ENCODE measurements around the gene NCOA3.

Gene NCOA3

DNA sequence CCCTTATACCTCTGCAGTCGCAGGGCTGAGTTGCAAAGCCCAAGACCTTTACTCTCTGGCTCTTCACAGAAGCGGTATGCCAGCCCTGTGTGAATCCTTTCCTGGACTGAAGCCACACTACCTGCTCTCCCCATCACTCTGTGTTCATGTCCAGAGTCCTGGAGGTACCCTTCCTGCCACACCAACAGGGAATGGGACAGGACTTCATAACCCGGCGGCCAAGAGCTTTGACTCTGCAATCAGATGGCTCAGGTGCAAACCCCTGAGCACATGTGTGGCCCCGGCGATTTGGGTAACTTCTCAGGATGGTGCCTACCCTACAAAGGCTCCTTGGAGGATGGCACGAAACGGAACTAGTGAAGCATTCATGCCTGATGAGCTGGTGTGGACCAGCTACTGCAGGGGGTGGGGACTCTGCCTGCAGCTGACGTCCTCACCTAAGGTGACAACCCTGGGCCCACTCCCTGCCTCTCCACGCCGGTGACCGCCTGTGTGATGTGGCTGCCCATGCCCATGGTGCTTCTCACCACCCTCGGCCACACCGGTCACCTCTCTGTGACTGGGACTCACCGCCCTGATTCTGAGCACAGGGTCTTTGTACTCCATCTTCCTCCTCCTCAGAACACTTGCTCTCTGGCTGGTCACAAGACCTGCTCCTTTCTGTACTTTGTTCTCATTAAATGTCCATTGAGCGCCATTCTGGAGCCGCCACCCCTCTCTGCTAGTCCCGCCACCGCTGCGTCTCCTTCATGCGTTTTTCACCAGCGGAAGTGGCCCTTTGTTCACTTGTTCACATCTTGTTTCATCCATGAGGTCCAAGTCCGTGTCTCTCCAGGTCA, 166.8 kb downstream of the NCOA3 start:
- DNase-seq: no peak

DNA sequence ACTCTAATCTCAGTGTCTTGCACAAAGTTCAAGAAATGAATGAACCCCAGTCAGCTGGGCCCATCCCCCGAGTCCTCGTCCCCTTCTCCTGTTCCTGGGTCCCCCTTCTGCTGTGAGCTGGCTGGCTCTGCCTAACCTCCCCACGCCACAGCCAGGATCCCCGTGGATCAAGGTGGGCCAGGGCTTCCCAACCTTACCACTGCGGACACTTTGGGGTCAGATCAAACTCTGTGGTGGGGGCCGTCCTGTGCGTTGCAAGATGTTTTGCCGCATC, 167.4 kb downstream of the NCOA3 start:
- no peak for DNase-seq

DNA sequence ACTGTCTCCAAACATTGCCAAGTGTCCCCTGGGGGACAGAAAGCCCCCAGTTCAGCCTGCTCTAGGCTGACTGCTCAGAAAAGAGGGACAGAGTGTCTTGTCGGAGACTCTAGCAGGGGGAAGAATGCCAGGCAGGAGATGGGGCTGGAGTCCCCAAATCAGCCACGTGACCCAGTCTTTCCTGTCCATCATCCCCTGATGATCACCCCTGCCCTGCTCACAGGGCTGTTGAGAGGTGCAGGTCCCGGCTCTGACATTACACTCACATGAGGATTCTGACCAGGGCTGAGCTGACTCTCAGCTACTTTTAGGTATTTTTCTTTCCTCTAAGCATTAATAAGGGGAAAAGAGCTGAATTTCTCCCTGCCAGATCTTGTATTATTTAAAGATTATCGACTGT, 167.8 kb downstream of the NCOA3 start:
- no peak for DNase-seq

DNA sequence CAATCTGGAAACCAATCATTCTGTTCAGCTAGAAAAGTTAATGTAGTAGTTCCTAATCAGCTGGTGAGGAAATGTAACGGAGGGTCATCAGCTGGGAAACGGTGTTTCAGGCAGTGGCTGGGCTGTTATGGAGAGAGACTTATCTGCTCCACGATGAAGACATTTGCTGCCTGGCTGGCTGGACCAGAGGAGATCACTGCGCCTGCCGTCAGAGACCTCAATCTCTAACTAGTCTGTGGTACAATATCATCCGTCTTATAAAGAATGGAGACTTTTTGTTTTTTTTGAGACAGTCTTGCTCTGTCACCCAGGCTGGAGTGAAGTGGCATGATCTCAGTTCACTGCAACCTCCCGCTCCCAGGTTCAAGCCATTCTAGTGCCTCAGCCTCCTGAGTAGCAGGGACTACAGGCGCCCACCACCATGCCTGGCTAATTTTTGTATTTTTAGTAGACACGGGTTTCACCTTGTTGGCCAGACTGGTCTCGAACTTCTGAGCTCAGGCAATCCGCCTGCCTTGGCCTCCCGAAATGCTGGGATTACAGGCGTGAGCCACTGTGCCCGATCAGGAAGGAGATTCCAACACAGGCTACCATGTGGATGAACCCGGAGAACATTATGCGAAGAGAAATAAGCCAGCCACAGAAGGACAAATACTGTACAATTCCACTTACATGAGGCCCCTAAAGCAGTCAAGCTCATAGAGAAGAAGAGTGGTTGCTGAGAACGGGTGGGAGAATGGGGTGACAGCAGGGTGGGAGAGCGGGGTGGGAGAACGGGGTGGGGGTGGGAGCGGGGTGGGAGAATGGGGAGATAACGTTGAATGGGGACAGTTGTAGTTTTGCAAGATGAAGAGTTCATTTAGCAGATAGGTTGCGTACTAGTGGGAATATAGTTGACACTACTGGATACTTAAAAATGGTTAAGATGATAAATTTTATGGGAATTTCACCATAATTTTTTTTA, 168.5 kb downstream of the NCOA3 start:
- no peak for DNase-seq

DNA sequence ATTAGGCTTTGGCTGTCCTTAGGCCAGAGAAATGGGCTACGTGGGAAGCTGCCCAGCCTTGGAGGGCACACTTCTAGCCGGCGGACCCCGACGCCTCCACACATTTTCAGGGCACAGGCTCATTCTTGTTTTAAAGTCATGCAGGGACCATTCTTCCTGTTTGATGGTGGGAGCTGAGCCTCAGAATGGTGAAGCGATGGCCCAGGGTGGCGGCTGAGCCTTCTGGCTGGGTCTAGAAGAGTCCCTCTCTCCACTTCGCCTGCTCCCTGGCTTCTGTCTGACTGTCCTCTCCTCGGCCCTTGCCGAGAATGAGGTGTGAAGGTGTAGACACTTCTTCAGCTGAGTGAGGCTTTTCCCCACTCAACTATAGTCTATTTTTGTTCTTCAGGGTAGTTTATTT, 169.2 kb downstream of the NCOA3 start:
- no peak for DNase-seq

DNA sequence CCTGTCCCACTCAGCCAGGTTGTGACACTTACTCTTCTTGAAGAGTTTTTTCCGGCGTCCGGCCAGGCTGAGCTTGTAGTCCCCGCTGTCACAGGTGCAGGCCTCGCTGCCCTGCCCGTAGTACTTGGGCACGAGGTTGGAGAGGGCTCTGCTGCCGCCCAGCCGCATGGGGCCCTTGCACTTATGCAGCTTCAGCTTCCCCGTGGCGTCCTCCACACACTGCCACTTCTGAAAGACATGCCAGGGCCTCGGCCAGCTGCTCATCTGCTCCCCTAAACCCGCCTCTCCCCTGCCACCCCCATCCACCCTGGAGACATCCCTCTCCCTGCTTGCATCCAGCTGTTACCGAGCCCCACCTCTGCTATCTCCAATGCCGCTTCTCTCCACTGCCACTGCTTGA, 170.5 kb downstream of the NCOA3 start:
- DNase-seq: no peak

DNA sequence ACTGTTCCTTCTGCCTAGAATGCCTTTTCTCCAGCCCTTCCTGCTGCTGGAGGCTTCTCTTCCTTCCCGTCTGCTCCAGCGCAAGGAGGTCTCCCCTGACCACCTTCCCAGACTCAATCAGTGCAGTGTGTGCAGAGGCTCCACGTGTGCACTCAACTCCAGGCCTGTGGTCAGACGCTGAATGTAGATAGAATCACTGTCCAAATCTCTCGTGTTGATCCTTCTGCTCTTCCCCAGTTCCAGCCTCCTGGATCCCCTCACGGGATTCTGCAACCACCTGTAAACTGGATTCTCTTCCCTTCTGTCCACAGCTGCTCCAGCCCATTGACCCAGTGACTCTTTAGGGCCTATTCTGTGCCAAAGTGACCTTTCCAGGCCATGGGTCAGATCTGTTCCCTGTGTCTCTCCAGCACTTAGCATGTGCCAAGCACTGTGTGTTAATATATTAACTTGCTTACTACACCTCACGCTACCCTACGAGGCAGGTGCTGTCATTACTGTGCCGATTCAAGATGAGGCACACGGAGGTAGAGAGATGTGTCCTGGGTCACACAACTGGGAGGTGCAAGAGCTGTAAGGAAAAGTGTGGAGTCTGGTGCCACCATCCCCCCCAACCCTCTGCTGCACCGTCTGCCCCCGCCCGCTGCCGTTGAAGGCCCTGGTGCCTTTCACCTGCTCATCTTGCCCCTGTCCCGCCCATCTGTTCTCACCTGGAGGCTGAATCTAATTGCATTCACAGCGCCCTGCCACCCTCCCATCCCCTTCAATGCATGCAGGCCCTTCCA, 171.4 kb downstream of the NCOA3 start:
- no peak for DNase-seq

DNA sequence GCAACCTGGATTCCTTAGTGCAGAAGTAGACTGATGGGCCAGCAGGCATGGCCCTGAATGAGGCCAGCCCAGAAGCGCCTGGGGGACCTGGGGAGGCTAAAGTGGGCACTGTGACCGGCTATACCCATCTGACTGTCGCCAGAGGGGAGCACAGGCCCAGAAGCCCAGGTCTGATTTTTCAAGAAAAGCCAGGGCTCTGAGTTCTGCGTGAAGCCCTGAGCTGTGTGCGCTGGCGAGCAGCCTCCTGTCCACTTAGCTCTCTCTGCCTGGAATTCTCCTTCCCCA, 171.9 kb downstream of the NCOA3 start:
- no peak for DNase-seq

DNA sequence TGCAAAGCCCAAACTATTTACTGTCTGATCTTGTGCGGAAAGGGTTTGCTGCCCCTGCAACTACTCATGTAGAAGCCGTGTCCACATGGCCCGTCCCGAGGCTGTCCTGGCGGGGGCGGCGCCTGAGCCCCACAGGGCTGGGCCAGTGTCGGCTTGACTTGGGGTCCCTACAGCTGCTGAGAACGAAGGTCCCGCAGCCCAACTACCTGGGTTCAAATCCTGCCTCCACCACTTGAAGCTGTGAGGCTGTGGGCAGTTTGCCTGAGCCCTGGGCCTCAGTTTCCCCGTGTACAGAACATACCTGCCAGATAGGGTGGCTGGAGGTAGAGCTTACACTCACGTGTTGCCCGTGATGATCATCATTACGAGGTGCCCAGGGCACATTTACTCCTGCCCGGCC, 172.5 kb downstream of the NCOA3 start:
- DNase-seq: no peak

DNA sequence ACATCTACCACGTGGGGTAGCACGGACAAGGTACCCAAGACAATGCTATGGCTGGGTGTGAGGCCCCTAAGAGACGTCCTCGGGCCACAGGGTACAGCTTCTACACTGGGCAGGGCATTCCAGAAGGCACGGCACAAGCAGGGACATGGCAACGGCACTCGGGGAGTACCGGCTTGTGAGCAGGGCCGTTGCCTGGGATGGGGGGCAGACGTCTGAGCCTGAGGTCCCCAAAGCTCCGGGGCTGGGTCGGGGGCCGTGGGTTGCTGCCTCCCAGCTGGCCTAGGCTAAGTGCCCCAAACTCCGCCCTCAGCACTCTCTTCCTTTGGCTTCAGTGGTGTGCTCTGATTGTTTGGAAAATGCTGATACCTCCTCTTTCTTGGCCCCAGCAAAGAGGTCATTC, 173.0 kb downstream of the NCOA3 start:
- DNase-seq: no peak

DNA sequence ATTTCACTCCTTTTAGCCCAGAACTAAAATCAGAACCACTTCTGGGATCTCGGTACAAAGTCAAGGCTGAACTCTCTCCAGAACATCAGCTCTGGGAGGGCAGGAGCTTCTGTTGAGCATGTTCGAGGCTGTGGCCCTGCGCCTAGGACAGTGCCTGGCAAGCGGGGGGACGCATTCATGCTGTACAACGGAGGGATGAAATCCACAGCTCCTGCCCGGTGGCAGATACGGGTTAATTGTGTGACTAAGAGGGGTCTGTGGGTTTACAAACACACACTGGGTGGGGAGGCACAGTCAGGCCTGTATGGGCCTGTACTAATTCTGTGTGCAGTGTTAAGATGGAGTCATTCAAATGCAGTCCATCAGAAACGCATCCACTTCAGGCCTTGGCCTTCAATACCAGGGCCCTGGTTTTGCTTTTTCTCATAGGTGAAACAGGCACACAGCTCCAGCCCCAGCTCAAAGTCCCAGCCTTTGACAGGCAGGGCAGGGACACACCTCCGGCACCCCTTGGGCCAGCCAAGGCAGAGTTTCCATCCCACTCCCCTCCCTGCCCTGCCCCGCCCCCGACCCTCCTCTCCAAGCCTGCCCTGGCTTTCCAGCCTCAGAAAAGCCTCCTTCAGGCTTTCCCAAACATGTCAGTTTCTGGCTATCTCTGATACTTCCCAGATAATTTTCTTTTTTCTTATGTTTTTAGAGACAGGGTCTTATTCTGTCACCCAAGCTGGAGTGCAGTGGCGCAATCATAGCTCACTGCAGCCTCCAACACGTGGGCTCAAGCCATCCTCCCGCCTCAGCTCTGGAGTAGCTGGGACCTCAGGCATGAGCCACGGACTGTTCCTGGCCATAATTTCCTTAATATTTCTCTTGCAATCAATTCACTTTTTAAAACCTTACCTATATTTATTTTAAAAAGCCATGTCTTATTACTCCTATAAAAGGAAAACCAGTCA, 173.8 kb downstream of the NCOA3 start:
- DNase-seq: no peak

DNA sequence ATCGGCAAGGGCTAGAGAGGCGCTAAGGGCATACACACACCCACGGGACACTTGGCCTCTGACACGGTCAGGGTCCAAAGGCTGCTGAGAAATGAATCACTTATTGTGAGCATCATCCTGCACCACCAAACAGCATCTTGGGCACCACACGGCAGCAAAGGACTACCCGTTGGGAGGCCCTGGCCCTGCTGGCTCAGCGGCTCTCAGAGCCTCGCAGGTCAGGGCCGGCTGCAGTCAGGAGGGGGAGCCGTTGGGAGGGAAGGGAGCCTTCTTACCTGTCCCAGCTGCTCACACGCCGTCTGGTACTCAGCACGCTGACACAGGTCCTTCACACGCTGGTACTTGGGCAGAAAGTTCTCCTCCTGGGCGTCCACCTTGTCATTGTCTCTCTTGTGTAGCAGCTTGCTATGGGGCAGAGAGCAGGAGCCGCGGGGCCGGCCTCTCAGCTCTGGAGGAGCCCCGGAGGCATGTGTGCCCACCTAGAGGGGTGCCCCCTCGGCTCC, 174.6 kb downstream of the NCOA3 start:
- no peak for DNase-seq

DNA sequence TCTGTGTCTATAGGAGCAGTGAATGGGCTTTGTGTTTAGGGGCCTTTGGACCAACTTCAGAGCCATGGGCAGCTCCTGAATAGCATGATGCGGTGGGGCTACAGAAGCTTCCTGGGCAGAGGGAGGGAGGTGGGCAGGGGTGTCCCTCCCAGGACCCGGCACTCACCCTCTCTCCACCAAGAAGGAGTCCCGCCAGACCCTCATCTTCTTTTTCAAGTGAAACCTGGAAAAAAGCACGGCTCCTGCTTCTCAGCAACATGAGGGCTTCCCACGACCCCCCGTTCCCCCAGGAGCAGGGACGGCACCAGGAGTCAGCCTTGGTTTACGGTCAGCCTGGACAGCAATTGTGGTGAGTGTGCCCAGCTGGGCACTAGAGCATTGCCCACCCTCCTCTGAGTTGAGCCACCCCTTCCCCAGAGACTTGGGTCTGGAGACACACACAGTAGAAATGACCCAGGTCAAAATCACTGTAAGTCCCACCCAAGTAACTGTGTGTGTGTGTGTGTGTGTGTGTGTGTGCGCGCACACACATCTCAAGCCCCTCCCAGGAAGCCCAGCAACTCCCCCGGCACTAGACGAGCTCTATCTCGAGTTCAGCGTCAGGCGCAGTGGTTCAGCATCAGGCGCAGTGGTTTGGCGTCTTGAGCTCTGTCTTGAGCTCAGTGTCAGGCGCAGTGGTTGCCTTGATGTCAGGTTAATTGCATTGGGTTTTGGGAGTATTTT, 175.4 kb downstream of the NCOA3 start:
- no peak for DNase-seq

DNA sequence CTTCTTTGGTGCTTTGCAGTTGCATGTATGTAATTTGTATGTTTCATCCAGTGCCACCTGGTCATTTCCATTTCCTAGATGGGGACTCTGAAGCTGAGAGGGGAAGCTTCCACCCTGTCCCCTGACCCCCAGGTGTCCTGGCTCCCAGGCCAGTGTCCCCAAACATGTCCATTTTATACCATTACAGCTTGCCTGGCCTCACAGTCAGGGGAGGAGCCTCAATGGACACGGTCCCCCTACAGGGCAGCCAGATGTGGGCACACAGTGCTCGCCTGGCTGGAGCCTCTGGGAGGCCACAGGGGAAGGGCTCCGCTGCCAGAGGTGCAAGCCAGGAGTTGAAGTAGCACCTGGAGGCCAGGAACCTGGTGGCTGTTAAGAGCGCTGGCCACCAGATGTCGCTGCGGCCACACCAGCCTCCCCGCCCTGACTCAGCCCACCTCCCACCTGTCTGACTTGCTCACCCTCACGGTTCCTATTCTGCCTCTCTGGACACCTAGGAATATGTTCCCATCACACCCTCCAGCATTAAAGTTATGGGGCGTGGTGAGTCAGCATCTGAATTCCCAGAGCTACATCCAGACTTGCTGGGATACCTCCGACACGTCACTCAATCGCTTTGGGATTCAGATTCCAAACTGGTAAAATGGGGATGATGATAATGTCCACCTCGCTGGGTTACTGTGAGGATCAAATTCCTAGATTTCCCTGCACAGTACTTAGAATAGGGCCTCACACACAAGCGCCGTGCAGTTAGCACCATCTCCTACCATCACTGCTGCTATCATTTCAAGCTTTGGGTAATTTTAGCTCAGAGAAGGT, 176.2 kb downstream of the NCOA3 start:
- peak; percentile 70 for DNase-seq

DNA sequence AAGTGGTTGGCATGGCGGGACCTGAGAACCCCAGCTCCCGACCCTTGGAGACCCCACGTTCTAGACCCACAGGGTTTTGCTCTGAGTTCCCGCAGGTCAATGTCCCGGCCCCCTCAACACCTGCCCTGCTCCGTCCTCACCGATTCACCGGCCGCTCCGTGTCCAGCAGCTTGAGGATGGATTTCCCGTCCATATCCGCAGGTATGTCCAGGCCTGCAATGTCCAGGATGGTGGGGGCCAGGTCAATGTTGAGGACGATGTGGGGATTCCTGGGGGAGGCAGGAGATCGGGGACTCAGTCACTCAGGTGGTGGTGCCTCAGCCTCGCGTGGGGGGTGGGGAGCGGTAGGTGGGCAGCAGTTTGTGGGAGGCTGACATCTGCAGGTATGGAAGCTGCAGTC, 176.8 kb downstream of the NCOA3 start:
- DNase-seq: no peak

DNA sequence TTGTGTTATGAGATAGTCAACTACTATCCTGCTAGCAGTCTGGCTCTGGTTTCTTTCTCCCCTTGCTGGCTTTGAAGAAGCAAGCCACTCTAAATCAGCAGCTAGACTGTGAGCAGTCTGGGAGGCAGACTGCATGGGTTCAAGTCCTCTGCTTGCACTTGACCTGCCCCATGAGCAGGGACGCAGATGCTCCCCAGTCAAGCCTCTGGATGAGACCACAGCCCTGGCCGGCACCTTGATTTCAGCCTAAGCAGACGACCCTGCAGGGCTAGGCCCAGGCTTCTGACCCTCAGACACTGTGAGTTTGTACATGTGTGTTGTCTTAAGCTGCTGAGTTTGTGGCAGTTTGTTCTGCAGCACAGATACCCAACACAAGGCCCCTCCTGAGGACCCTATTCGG, 177.8 kb downstream of the NCOA3 start:
- no peak for DNase-seq

DNA sequence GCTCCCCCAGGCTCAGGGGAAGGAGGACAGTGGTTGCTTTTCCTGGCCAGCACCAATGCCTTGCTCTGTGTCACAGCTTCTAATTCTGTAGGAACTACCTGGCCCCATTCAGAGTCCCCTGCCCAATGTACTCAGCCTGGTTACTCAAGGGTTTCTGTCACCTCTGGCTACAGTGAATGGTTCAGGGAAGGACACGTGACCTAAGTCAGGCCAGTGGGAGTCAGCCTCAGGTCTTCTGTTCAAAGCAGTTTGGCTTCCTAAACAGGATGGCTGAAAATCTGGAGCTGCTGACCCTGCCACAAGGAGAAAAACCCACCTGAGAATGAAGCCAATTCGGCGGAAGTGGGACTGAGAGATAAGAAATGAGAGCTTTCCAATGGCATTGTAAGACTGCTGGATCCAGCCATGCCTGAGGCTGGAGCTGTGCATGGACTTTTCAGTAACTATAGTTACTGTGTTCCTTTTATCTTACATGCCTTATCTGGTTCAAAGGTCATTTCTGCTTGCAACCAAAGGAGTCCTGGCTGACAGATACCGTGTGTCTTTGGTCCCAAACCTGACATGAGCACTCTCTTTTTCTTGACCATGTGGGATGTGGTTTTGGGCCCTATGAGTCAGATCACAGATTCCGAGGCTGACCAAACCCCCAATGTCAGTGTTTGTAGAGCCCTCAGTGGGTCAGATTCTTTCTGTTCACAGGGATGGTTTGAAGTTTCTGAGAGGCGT, 179.3 kb downstream of the NCOA3 start:
- no peak for DNase-seq

DNA sequence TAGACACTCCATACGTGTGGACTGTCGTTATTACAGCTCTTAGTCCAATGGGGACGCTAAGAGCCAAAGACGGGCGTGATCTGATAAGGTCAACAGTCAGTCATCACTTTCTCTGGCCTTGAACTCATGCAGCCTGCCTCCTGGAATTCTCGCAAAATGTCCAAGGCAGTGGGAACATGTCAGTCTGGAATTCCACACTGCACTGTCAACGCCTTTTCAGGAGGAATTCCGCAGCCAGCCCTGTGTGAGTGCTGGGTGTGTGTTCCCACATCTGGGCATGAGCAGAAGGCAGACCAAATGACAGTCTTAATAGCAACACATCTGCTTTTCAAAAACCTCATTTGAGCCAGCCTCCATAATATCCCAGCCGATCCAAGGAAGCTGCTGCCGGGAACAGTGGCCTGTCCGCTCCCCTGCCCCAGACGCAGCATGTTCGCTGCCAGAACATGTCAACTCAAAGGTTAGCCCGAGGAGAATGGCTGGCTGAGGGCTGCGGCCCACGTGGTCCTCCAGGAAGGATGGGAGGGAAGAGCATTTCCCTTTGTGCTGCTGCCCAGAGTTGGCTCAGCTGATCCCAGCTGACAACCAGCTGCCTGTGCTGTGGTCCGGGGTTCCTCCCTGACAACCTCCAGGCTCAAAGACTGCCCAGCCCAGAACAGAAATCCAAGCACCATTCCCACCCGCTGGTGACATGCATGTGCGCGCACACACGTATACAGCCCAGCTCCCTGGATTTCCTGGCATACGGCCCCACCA, 180.5 kb downstream of the NCOA3 start:
- no peak for DNase-seq

DNA sequence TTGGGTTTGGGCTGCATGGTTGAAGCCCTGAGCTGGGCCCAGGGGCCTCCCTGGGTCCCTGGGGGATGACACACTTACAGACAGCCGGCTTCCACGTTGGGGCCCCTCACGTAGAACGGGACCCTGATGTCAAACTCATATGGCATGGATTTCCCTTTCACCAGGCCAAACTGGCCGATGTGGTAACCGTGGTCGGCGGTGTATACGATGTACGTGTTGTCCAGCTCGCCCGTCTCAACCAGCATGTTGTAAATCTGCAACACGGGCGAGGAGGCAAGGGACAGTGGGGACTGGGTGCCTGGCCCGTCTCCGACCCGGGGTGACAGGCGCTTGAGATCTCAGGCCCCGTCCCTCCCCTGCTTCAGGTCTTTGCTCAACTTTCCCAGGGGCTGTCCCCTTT, 181.2 kb downstream of the NCOA3 start:
- DNase-seq: no peak

Data from activated CD4-positive, CD25-positive, alpha-beta regulatory T cell treated with anti-CD3 and anti-CD28 coated beads, Interleukin-2, amount 50 U/mL, for 72 hours (primary cell).